ENCODE results near the gene SESTD1.

SESTD1 gene

GRCh38 chr2:179264368-179265081, at the start of gene SESTD1:
Gene SESTD1 (minus strand): TSS chr2:179264832. CDS start chr2:179191841, 72,991 bp downstream.
- DNase-seq (ENCODE audit: low read depth in 2 of 2), result peak in 1 of 2 donors; percentile 16

GRCh38 chr2:179313057-179313456, 48.4 kb upstream of the SESTD1 start:
- no peak for DNase-seq (ENCODE audit: low read depth in 2 of 2)

GRCh38 chr2:179311101-179311500, 46.5 kb upstream of the SESTD1 start:
- DNase-seq (ENCODE audit: low read depth in 2 of 2), result no peak

GRCh38 chr2:179307616-179308371, 43.2 kb upstream of the SESTD1 start:
- DNase-seq (ENCODE audit: low read depth in 2 of 2), result no peak

GRCh38 chr2:179305125-179305524, 40.5 kb upstream of the SESTD1 start:
- no peak for DNase-seq (ENCODE audit: low read depth in 2 of 2)

GRCh38 chr2:179304424-179304823, 39.8 kb upstream of the SESTD1 start:
- DNase-seq (ENCODE audit: low read depth in 2 of 2), result no peak

GRCh38 chr2:179302764-179303571, 38.3 kb upstream of the SESTD1 start:
- DNase-seq (ENCODE audit: low read depth in 2 of 2), result no peak

GRCh38 chr2:179302149-179302548, 37.5 kb upstream of the SESTD1 start:
- no peak for DNase-seq (ENCODE audit: low read depth in 2 of 2)

- DNase-seq (ENCODE audit: low read depth in 2 of 2), result no peak
These were observed 34.0 kb upstream of the SESTD1 start for GRCh38 chr2:179298666-179299065.

GRCh38 chr2:179297927-179298326, 33.3 kb upstream of the SESTD1 start:
- DNase-seq (ENCODE audit: low read depth in 2 of 2), result no peak

GRCh38 chr2:179290329-179290728, 25.7 kb upstream of the SESTD1 start:
- DNase-seq (ENCODE audit: low read depth in 2 of 2), result no peak

- no peak for DNase-seq (ENCODE audit: low read depth in 2 of 2)
These were observed 20.4 kb upstream of the SESTD1 start for GRCh38 chr2:179285060-179285459.

GRCh38 chr2:179277429-179278196, 13.0 kb upstream of the SESTD1 start:
- no peak for DNase-seq (ENCODE audit: low read depth in 2 of 2)

GRCh38 chr2:179275253-179276012, 10.8 kb upstream of the SESTD1 start:
- DNase-seq (ENCODE audit: low read depth in 2 of 2), result no peak

- DNase-seq (ENCODE audit: low read depth in 2 of 2), result no peak
These were observed 10.1 kb upstream of the SESTD1 start for GRCh38 chr2:179274749-179275148.

GRCh38 chr2:179273461-179273962, 8.9 kb upstream of the SESTD1 start:
- no peak for DNase-seq (ENCODE audit: low read depth in 2 of 2)

- DNase-seq (ENCODE audit: low read depth in 2 of 2), result no peak
These were observed 8.0 kb upstream of the SESTD1 start for GRCh38 chr2:179272406-179273192.

GRCh38 chr2:179270689-179271088, 6.1 kb upstream of the SESTD1 start:
- DNase-seq (ENCODE audit: low read depth in 2 of 2), result no peak

- no peak for DNase-seq (ENCODE audit: low read depth in 2 of 2)
These were observed 3.8 kb upstream of the SESTD1 start for GRCh38 chr2:179268277-179268925.
